GM18498 (cell line): ENCODE results near the gene C16orf78.

Experiments used
- ATAC-seq: cut with Tn5 transposase; IDR thresholded peaks from one replicate; pipeline ENCODE4 v1.9.1; 2021; ENCODE audit warnings: mild to moderate bottlenecking, moderate library complexity; ENCODE audit not compliant: unreplicated experiment

C16orf78 gene, protein sequence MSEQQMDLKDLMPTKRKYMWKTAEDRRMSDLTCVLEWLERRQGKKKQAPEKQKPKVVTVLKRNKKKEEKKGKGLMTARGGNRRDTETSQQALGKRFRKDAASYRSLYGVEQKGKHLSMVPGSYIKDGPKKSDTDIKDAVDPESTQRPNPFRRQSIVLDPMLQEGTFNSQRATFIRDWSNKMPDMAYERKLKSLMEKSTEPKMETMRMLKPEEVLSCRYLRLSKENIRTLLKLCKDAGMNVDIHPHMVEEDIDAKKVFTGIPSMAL

DNA sequence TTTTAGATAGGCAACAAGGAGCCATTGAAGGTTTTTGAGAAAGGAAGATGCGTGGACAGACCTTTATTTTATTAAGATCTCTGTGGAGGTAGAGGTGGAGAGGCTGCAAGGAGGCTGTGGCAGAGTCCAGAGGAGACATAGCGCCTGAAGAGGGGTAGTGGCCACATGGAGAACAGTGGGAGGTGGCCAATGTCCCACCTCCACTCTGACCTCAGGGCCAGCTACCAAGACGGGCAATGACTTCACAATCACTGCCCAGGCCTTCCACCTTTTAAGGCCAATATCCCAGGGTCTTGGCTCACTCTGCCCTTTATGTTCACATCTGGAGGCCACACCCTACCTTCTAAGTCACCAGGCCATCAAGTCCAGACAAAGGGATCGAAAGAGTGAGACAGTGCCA is at the start of gene C16orf78:
Gene C16orf78 (plus strand): TSS at position 301 of the 400 bp plus-strand sequence. CDS start 136 bp downstream, outside the sequence.
- ATAC-seq, result no peak

DNA sequence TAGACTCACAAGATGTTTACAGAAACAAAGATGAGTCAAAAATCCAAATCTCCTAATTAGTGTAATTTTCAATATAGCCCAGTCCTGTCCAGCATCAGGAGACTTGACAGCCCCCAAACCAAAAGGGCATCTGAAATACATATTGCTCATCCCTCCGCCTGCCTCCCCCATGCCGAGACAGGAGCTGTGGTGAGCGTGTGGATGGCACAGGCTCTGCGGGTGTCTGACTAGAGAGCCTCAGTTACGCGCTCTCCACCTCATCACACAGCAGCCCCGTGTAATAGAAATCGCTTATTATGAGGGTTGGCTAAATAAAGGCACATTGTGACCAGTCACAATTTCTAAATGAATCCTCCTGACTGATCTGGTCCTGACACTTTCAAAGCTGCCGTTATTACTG is 48.9 kb upstream of the C16orf78 start:
- ATAC-seq, result no peak

DNA sequence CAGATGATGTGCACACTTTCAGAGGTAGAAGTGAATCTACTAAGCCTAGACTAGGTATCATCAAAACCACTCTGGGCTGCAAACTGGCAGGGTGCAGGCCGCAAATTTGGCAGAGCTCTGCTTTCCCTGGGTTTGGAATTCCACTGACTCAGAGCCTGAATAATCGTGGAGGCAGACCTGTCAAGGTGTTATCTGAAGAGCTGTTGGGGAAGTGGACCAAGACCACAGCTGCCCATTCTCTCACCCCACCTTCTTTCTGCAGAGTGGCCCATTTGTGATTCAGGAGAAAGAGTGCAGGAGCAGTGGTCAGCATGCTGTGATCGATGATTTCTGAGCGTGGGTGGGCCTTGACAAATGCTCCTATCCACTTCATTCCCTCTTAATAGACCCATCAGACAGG is 46.1 kb upstream of the C16orf78 start:
- no peak for ATAC-seq

DNA sequence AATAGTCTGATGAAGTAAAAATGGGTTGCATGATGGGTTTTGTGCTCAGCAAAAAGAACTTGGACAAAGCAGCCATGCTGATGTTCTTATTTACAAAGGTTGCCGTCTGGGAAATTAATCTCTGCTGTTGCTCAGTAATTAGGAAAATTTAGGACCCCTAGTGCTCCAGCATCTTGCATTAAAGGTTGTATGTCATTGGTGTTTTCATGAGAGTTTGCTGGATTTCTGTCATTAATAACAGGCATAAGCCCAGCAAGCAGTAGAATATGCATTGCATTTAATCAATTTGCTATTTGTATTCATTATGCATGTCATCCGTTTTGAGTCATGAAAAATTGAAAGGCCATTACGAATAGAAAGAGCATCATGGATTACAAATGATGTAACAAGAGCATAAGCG is 45.3 kb upstream of the C16orf78 start:
- ATAC-seq, result no peak

DNA sequence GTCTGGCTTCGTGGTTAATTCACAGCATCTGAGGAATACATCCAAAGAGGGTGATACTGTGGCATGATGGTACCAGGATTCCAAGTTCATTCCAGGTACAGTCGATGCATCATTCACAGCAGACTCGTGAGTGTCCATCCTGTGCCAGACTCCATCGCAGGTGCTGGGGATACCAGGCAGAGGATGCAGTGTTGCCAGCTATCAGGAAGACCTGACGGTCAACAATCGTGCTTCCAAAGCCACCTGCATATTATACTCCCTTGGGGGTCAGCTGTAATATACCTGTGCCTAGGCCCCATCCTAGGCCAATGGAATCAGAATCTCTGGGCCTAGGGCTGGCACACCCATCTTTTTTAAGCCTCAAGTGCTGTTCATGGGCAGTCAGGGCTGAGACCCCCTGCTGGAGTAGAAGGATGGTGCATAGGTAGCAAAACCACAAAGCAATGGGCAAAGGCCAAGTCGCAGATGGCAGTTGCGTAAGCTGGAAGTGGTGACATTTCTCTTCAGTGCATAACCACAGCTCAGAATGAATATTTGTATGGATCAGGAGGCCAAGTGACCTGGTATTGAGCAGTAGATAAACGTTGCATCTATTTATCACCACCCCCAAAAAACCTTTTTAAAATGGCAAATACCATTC is 42.9 kb upstream of the C16orf78 start:
- no peak for ATAC-seq

DNA sequence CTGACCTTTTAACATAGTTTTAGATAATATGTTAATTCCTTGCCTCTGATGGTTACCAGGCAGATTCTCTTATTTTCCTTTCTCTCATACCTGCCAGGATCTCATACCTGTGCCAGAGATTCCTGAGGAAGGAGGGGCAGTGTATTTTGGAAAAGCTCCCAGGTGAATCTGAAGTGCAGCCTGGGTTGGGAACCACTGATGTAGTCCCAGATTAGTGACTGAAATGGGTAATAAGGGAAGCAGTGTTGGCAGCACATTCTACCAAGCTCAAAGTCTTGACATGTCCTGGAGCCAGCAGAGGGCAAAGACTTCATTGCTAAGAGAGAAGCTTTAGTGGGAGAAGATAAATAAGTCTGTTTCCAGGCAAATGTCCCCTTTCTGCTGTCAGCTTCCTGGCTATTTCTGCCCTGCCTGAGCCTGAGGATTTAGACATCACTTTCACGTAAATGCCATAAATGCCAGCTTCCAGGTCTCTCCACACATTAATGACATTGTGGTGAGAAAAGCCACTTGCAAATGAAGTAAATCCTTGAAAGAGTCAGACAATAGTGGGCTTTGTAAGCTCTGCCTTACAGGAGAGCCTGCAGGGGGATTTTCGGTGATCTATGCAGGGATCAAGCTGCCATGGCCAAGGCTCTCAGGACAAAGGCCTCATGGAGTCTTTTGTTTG is 40.9 kb upstream of the C16orf78 start:
- ATAC-seq, result no peak

DNA sequence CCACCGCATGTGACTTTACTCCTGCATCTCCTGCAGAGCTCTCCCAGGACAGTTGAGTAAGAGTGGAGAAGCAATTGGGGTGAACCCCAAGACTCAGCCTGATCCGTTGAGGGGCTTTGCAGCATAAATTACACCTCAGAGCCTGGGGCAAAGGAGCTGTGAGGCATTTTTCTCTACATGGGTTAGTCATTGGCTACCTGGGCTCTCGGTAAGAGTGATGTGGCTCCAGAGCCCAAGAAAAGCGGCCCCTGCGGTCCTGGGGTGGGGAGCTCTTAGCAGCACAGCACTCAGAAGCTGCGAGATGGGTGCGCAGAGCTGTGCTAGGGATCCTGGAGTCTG is 40.4 kb upstream of the C16orf78 start:
- no peak for ATAC-seq

DNA sequence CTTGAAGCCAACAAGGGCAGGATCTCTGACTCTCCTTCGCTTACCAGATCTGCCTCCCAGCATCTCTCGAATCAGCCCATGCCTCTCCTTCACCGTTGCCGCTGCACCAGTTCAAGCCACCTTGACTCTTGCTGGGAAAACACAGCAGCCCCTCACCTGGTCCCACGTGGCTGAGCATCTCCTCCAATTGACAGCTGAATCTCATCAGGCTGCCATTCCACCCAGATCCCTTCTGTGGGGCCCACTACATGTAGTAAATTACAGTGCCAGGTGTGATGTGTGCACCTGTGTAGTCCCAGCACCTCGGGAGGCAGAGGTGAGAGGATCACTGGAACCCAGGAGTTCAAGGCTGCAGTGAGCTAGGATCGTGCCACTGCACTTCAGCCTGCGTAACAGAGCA is 37.8 kb upstream of the C16orf78 start:
- no peak for ATAC-seq

DNA sequence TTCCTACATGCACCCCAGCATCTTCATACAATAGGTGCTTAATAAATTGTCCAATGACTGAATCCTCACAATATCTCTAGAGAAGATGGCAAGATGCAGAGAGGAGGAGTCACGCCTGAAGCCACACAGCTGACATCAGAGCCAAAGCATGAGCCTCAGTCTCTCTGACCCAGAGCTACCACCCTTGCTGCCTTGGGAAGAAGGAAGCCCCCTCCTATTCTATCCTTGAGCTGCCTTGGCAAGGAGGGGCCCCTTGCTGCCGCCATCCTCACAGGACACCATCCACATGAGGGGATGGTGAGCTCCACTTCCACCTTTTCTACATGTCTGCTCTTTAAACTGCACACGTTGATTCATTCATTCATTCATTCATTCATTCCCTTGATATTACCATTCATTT is 37.0 kb upstream of the C16orf78 start:
- no peak for ATAC-seq

DNA sequence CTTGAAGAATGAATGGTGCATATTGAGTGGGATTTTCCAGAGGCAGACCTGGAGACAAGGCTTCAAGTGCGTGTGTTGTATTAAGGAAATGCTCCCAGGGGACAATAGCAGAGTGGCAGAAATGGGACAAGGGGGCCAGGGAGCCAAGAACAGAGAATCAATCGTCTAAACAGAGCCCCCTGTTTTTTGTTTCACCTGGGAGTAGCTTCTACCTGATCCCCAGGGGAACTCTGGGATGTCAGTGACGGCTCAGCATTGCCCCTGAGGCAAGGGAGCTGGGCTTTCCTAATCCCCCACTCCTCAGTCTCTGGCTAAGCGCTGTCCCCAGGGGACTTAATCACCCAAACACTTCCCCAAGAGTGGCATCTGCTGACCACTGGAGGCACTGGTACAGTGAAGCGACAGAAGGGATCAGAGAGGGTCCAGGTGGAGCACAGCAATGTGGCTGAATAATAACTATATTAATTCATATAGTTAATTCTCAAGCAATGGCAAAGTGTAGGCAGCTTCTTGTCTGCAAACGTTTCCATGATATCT is 35.7 kb upstream of the C16orf78 start:
- no peak for ATAC-seq

DNA sequence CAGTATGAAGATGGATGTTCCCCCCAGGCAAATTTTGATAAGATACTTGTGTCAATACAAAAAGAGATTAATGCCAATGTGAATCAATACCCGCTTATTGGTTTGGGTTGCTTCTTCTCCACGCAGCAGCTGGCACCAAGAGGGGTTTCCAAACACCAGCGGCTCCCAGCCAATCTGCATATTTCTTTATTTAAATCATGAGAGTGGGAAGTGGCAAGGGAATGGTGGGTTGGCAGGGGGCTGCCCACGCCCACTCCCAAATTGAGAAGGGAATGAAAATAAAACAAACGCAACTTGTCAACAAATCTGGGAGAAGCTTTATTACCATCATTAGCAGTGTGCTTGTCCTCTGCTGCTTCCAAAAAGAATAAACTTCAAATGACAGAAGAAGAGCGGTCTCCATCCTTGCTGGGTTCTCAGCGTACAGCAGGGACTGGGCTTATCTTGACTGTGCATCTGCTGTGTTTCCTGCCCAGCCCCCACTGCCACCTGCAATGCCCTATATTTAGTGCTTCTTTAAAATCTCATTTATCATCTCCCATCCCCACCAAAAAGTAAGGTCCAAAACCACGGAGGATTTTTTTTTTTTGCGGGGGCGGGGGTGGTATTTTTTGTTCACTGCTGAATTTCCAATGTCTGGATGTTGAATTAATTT is 34.9 kb upstream of the C16orf78 start:
- no peak for ATAC-seq

DNA sequence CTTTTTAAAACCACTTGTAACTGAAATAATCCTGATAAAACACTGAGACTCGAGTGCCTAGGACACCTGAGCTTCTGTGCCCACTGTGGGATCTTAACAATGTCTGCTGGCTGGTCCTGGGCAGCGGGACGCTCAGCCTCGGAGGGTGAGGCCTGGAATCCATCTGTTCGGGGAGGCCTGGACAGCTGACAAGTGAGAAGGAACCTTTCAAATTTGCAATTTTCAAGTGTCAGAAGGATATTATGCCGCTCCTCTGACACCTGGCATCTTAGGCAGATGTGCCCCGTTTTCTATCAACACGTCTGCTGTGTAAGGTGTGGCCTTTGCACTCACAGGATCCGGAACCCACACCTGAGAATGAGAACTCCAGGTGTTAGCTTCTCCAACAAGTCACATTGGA is 33.1 kb upstream of the C16orf78 start:
- no peak for ATAC-seq

DNA sequence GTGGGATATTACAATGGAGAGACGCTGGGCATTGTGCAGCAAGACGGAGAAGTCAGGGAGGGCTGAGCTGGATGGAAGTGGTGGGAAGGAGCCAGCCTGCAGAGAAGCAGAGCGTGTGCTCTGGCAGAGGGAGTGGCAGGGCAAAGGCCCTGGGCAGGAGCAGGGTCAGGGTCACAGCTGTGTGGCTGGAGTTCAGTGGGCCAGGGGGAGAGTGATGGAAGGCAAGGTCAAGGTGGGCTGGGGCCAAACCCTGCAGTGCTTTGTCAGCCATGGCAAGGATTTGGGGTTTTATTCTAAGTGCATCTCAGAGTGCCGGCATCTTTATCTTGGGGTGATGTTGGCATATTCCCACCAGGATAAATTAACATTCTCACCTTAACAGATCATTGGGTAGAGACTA is 31.9 kb upstream of the C16orf78 start:
- no peak for ATAC-seq

DNA sequence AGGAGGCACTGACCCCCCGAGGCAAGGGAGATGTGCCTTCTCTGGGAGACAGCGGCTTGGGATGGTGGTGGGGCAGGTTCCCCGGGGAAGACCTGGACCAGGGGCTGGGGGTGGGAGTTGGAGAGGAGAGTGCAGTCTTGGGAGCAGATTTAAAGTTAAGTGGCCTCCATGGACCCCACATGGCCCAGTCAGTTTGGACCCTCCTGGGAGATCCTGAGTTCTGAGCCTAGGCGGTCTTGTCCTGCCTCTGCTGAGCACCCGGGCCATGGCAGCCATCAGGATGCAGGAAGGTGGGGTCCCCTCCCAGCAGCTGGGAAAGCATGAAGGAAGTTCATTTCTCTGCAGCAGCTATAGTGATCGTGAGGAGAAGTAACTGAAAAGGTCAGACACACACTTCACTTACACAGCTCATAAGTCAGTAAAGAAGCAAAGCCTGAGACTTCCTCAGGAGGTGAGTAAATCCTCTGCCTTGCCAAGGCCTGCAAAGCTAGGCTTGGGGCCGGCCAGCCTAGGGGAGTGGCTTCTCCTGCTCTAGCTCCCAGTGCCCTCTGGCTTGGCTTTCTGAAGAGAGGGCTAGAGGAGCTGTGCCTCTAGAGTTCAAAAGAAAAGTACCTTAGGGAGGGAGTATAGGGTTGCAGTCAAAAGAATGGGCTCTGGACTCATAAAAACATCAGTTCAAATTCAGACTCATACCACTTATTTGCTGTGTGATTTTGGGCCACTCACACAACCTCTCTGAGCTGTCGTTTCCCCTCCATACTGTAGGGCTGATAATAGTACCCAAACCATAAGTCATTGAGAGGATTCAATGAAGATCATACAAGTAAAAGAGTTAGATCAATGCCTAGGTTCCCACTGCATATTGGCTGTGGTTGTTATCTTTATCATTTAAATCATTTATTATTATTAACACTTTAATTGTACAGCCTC is 31.0 kb upstream of the C16orf78 start:
- ATAC-seq, result no peak

DNA sequence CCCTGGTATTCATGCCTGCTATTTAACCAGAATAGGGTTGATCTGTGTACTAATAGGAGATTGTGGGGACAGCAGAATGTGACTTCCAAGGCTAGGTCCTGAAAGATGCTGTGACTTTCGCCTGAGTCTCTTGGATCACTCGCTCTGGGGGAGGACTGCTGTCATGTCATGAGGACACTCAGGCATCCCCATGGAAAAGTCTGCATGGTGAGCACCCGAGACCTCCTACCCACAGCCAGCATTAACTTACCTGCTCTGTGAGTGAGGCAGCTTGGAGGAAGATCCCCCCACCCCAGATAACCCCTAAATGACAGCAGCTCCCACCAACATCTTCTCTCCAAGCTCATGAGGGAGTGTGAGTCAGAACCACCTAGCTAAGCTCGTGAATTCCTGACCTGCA is 30.3 kb upstream of the C16orf78 start:
- ATAC-seq, result no peak

DNA sequence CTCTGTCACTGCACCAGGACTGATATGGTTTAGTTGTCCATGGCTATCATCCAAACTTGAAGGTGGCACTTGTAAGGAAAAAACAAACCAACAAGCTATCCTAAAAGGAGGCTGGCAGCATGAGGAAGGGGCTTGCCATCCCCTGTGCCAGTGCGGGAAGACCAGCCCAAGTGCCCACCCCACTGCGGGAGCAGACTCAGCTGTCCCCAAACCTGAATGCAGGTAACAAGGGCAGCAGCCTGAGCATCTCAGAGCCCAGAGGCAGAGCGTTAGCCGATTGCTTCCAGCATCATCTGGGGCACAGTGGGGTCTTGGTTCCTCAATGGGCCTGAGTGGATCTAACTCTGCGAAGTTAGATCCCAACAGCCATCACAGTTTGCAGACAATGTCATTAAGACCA is 29.2 kb upstream of the C16orf78 start:
- no peak for ATAC-seq

DNA sequence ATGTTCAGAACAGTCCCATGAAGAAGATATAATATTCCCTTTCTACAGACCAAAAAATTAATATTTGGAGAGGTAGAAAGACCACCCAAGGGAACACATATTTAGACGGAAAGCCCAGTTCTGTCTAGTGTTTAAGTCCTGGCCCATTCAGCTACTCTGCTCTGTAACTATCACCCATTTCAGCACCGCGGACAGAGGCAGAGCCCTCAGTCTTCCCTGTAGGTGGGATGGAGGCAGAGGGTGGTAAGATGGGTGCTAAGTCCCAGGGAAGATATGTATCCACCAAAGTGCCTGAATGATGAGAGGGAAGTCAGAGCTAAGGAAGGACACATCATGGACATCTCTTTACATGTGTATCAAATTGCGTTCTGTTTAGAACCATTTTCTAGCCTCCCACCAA is 27.8 kb upstream of the C16orf78 start:
- no peak for ATAC-seq

DNA sequence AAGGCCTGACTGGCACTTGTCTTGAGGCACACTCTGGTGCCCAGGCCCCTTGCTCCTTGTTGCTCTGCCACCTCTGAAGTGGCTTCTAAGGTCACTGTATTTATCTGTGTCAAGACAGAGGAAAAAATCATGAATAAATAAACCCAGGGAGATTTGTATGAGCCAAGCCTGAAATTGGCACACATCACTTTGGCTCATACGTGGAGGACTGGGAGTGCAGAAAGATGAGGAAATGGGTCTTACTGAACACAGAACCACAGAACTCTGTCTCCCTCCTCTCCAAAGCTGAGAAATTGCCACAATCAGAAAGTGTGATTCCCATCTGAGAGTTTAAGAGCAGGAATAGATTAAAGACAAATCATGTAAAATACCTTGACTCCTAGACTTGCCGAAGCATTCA is 27.1 kb upstream of the C16orf78 start:
- no peak for ATAC-seq

DNA sequence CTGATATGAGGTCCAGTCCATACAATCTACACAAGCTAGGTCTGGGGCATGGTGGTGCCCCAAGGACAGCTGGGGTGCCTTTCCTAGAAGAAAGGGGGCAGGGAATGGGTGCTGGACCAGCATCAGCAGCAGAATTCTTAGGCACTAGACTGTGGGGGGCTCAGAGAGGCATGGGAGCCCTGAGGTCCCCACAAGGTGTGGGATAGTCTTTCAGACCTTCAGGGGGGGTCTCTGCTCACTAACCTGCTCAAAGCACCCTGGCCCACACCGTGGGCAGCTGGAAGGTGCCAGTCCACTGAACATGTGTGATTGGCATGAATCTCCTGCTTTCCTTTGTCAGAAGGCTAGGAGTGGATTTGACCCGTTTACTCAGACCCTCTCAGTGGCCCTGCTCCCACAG is 26.1 kb upstream of the C16orf78 start:
- ATAC-seq, result no peak

DNA sequence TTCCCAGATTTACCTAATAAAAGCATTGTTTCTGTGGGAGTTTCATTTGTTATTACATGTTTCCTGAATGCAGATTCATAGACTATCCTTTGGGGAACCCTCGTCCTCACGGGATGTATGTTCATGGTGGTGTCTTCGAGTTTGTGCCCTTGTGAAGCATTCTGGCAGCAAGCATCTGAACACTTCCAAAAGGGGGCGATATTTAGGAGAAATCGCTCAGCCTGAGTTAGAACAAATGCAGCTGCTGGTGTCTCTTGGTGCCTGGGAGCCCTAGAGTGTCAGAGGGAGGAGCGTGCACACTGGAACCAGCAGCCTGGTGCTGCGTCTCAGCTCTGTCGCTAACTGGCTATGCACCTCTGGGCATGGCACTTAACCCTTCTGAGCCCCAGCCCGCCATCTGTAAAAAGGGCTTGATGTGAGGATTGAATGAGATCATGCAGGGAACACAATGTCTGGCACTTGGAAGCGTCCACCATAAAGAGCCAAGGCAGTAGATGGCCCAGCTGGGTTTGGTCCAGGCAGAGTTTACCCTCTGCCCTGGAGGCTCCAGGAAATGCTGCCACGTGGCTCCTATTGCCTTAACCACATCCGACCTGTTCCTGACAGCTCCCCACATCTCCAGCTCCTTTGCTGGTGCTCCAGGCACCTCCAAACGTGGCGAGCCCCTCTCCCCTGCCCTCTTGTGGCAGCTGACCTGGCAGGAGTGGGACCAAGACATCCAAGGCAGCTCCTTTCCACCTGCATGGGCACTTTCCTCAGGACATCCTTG is 25.0 kb upstream of the C16orf78 start:
- no peak for ATAC-seq
